Measurements from ENCODE around the gene LSM3. TPM values are rescaled to one million over a fixed set of nuclear protein-coding genes. Genes with fewer than 3 reads are reported as not detected.
A peak's percentile ranks its signal among the peaks of the same experiment; 100 is the strongest.

The LSM3 gene
- total and polyA plus RNA-seq, 9 of the 15 experiments (the other 6 are each of a cell fraction or from before 2014, with no cell fraction given), result 33.8 to 203 (median 61.2) TPM

GRCh38 chr3:14144423-14145075, 34.1 kb upstream of the LSM3 start (continued):
- TF ChIP-seq ZNF395 (CRISPR knock-in tag; IDR thresholded peaks at IDR 0.05) (no peak; the same call in 1 of the 2 replicates), MXI1 (IDR thresholded peaks at IDR 0.05; ENCODE audit: low read depth, low read length) (peak; percentile 86; the same call in 1 of the 2 replicates), SREBF1 (IDR thresholded peaks at IDR 0.05; ENCODE audit: borderline replicate concordance, low read depth, low read length) (no peak), RBBP5 (IDR thresholded peaks at IDR 0.05; ENCODE audit: borderline replicate concordance, insufficient read depth, low read length, poor library complexity, severe bottlenecking) (peak; percentile 40), SMARCA4 (IDR thresholded peaks at IDR 0.05) (peak; percentile 88), ZNF699 (CRISPR knock-in tag; IDR thresholded peaks at IDR 0.05; ENCODE audit: insufficient replicate concordance) (no peak), TRIM24 (IDR thresholded peaks at IDR 0.05) (peak in 1 of 2 experiments; percentile 28; a peak in 1 of 4 replicates), PBX2 (CRISPR knock-in tag; IDR thresholded peaks at IDR 0.05; ENCODE audit: low read depth) (no peak), PBX2 (tag; conservative IDR thresholded peaks at IDR 0.05; ENCODE audit: low read depth) (peak; percentile 56), SMARCB1 (IDR thresholded peaks at IDR 0.05; ENCODE audit: insufficient read length, low read depth) (no peak), TCF7L2 (IDR thresholded peaks at IDR 0.05; ENCODE audit: low read depth, low read length) (no peak), ZNF384 (IDR thresholded peaks at IDR 0.05; ENCODE audit: low read depth, low read length) (peak; percentile 27; the same call in 1 of the 2 replicates), TEAD1 (CRISPR knock-in tag; IDR thresholded peaks at IDR 0.05) (peak in 1 of 2 experiments; percentile 48; a peak in 1 of 4 replicates), ATF7 (IDR thresholded peaks at IDR 0.05) (peak; percentile 79), FOXJ3 (CRISPR knock-in tag; IDR thresholded peaks at IDR 0.05) (peak; percentile 98), HNRNPUL1 (IDR thresholded peaks at IDR 0.05; ENCODE audit: low read length) (no peak), ZNF253 (CRISPR knock-in tag; conservative IDR thresholded peaks at IDR 0.05) (no peak), ATF4 (CRISPR knock-in tag; IDR thresholded peaks at IDR 0.05) (no peak), ZC3H8 (IDR thresholded peaks at IDR 0.05) (no peak), TCF3 (CRISPR knock-in tag; IDR thresholded peaks at IDR 0.05) (peak; percentile 11; the same call in 1 of the 2 replicates), SMARCA5 (IDR thresholded peaks at IDR 0.05) (no peak), MEIS2 (IDR thresholded peaks at IDR 0.05; ENCODE audit: partially characterized antibody) (peak; percentile 54), XRCC5 (IDR thresholded peaks at IDR 0.05; ENCODE audit: low read depth, low read length) (no peak), KLF6 (CRISPR knock-in tag; IDR thresholded peaks at IDR 0.05; ENCODE audit: borderline replicate concordance) (no peak), ASH1L (IDR thresholded peaks at IDR 0.05; ENCODE audit: borderline replicate concordance, low read depth, partially characterized antibody) (no peak), ARID1B (IDR thresholded peaks at IDR 0.05) (peak; percentile 78), EP300 (IDR thresholded peaks at IDR 0.05; ENCODE audit: low read length) (peak; percentile 56)

Measured in K562 (cell line).